Mesothelial cell of epicardium (in vitro differentiated cells): Measurements from ENCODE around the gene DUOX1. TPM values are rescaled to one million over a fixed set of nuclear protein-coding genes. Genes with fewer than 3 reads are reported as not detected.

ENCODE experiments used
- DNase-seq, 2 experiments: peaks; one replicate each; pipeline ENCODE4 v3.0.0; 2021; ENCODE audit warnings: low spot score in 2 of 2; ENCODE audit not compliant: unreplicated experiment in 2 of 2
- H3K27ac Mint-ChIP-seq: 2 replicates; pipeline ENCODE4 v1.8.0; 2021; ENCODE audit warnings: mixed read lengths
- H3K27me3 Mint-ChIP-seq: 2 replicates; pipeline ENCODE4 v1.8.0; 2021; ENCODE audit warnings: low read depth, mixed read lengths
- H3K36me3 Mint-ChIP-seq: 2 replicates; pipeline ENCODE4 v1.8.0; 2021; ENCODE audit warnings: mixed read lengths
- H3K4me1 Mint-ChIP-seq: 2 replicates; pipeline ENCODE4 v1.8.0; 2021; ENCODE audit warnings: mixed read lengths
- H3K4me3 Mint-ChIP-seq: 2 replicates; pipeline ENCODE4 v1.8.0; 2021; ENCODE audit warnings: mild to moderate bottlenecking, moderate library complexity, mixed read lengths
- H3K9me3 Mint-ChIP-seq: 2 replicates; pipeline ENCODE4 v1.8.0; 2021; ENCODE audit warnings: mixed read lengths
- CTCF ChIP-seq: fragments of 200-600 bp; sonication (generic); IDR thresholded peaks from one replicate; pipeline ENCODE4 v1.5.0; 2021; ENCODE audit warnings: antibody characterized with exemption; ENCODE audit not compliant: unreplicated experiment
- total RNA-seq: library from RNA; stranded (reverse); gene quantifications from 3 replicates; pipeline ENCODE4 v1.2.1, GENCODE V29; 2021

DUOX1 gene
- total RNA-seq, 1 donor from 2014 or later, result 7.2 TPM

- Mint-ChIP-seq H3K9me3 (no peaks in the 10 kb centered on the region), H3K36me3 (no peaks in the 10 kb centered on the region), H3K27me3 (peaks cover 84% of the 10 kb centered on the region), H3K4me1 (peaks cover 17% of the 10 kb centered on the region), H3K4me3 (no peak overlapping the region), H3K27ac (no peak overlapping the region)
- DNase-seq, result no peak
- TF ChIP-seq CTCF, result no peak
Measured at GRCh38 chr15:45116482-45117307, 13.1 kb upstream of the DUOX1 start.

- peak overlapping the region; percentile 9 for H3K4me3 Mint-ChIP-seq
- DNase-seq, result no peak
- no peak overlapping the region for H3K27ac Mint-ChIP-seq
- H3K9me3 Mint-ChIP-seq, result no peaks in the 10 kb centered on the region
- peaks cover 15% of the 10 kb centered on the region for H3K4me1 Mint-ChIP-seq
- H3K36me3 Mint-ChIP-seq, result no peaks in the 10 kb centered on the region
- no peak for TF ChIP-seq CTCF
- H3K27me3 Mint-ChIP-seq, result peaks cover 80% of the 10 kb centered on the region
Measured at GRCh38 chr15:45117308-45118130, 12.3 kb upstream of the DUOX1 start.

- Mint-ChIP-seq H3K36me3 (no peaks in the 10 kb centered on the region), H3K27me3 (peaks cover 76% of the 10 kb centered on the region), H3K27ac (no peak overlapping the region), H3K4me3 (peak overlapping the region; percentile 9), H3K9me3 (no peaks in the 10 kb centered on the region), H3K4me1 (peaks cover 14% of the 10 kb centered on the region)
- peak; percentile 68 to 90 for DNase-seq
- TF ChIP-seq CTCF, result peak; percentile 74
Measured at GRCh38 chr15:45118131-45118588, 11.6 kb upstream of the DUOX1 start.

GRCh38 chr15:45118996-45119395 is 10.8 kb upstream of the DUOX1 start:
- Mint-ChIP-seq H3K4me3 (no peak overlapping the region), H3K27me3 (peaks cover 76% of the 10 kb centered on the region), H3K9me3 (no peaks in the 10 kb centered on the region), H3K4me1 (peaks cover 11% of the 10 kb centered on the region), H3K36me3 (no peaks in the 10 kb centered on the region), H3K27ac (no peak overlapping the region)
- DNase-seq, result no peak
- no peak for TF ChIP-seq CTCF

GRCh38 chr15:45120081-45120972 is 9.5 kb upstream of the DUOX1 start:
- DNase-seq, result no peak
- no peaks in the 10 kb centered on the region for H3K9me3 Mint-ChIP-seq
- peaks cover 7% of the 10 kb centered on the region for H3K4me1 Mint-ChIP-seq
- H3K27ac Mint-ChIP-seq, result no peak overlapping the region
- peaks cover 75% of the 10 kb centered on the region for H3K27me3 Mint-ChIP-seq
- no peaks in the 10 kb centered on the region for H3K36me3 Mint-ChIP-seq
- no peak overlapping the region for H3K4me3 Mint-ChIP-seq
- no peak for TF ChIP-seq CTCF
